Measurements from ENCODE around the gene INO80B. TPM values are rescaled to one million over a fixed set of nuclear protein-coding genes. Genes with fewer than 3 reads are reported as not detected.

INO80B gene
- total RNA-seq, 1 donor from 2014 or later: 40.5 TPM

DNA sequence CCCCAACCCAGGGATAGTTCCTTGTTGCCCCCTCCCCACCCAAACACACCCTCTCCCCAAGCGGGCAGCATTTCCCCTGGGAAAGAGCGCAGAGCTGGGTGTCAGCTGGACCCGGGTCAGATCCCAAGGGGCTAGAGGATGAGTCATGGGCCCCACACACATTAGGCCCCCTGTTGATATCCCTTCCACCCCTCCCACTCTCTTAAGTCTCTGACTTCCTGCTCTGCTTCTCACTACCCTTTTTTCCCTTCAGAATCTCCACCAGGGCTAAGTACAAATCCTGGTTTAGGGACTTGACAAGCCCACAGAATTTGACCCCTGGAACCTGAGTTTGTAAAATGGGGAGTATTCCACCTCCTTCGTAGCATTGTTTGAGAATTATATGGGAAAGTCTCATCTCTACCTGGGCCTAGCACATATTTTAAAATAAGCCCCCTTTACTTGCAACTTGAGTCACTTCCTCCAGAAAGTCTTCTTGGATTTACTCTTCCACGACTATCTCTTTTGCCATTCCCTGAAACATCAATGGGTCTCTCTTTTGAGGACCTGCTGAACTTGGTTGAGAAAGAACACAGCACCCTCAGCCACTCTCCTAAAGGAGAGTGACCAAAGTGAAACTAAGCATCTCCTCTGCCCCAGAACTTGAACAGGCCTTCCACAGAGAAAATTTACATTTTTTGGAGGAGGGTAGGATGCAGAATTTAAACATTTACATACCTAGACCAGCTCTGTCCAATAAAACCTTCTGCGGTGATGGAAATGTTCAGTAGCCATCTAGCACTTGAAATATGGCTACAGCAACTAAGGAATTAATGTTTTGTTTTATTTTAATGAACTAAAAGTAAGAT, 17.8 kb upstream of the INO80B start:
- Mint-ChIP-seq H3K27me3 (peaks cover under 1% of the 10 kb centered on the region), H3K27ac (peak overlapping the region; percentile 6), H3K9me3 (no peaks in the 10 kb centered on the region), H3K4me3 (no peak overlapping the region), H3K4me1 (ENCODE audit: unreplicated experiment) (peaks cover 26% of the 10 kb centered on the region), H3K36me3 (peaks cover 19% of the 10 kb centered on the region)
- no peak for TF ChIP-seq CTCF (conservative IDR thresholded peaks at IDR 0.05)
- no peak for DNase-seq (ENCODE audit: extremely low spot score, unreplicated experiment)

DNA sequence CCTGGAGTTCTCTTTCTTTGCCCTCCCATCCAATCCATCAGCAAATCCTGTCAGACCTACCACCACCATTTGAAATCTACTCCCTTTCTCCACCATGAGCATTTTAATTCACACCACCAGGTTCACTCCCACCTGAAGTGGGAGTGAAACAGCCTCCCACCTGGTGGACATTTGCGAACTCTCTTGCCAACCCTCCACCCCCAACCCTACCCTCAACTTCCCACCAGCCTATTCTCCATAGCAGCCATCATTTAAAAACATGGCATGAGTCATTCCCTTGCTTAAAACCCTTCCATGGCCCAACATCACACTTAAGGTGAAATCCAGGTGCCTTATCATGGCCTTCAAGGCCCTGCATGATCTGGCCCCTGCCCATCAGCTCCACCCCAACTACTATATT, 16.6 kb upstream of the INO80B start:
- Mint-ChIP-seq H3K27me3 (peaks cover 5% of the 10 kb centered on the region), H3K27ac (peak overlapping the region; percentile 99), H3K4me3 (peak overlapping the region; percentile 96), H3K4me1 (ENCODE audit: unreplicated experiment) (peaks cover 26% of the 10 kb centered on the region), H3K36me3 (peaks cover 19% of the 10 kb centered on the region), H3K9me3 (no peaks in the 10 kb centered on the region)
- DNase-seq (ENCODE audit: extremely low spot score, unreplicated experiment): no peak
- no peak for TF ChIP-seq CTCF (conservative IDR thresholded peaks at IDR 0.05)

DNA sequence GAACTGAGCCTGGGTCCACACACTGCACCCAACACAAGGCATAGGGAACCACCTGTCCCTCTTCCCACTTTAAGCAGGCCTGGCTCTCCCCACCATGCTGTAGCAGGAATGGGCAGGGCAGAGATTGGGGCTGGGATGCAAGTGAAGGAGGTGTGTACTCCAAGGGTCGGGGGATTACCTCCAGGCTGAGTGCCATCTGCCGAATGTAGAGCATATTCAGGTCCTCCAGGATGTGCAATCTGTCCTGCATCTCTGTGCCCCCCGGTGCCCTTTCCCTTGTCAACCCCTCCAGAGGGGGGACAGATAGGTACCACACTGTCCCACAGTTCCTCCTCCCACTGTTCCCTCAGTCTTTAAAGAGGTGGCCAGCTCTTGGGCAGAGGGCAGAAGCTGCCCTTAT, 15.5 kb upstream of the INO80B start:
- H3K27ac Mint-ChIP-seq: peak overlapping the region; percentile 99
- peaks cover 5% of the 10 kb centered on the region for H3K27me3 Mint-ChIP-seq
- TF ChIP-seq CTCF (conservative IDR thresholded peaks at IDR 0.05): no peak
- DNase-seq (ENCODE audit: extremely low spot score, unreplicated experiment): no peak
- no peaks in the 10 kb centered on the region for H3K9me3 Mint-ChIP-seq
- peaks cover 19% of the 10 kb centered on the region for H3K36me3 Mint-ChIP-seq
- peaks cover 32% of the 10 kb centered on the region for H3K4me1 Mint-ChIP-seq (ENCODE audit: unreplicated experiment)
- H3K4me3 Mint-ChIP-seq: peak overlapping the region; percentile 96

DNA sequence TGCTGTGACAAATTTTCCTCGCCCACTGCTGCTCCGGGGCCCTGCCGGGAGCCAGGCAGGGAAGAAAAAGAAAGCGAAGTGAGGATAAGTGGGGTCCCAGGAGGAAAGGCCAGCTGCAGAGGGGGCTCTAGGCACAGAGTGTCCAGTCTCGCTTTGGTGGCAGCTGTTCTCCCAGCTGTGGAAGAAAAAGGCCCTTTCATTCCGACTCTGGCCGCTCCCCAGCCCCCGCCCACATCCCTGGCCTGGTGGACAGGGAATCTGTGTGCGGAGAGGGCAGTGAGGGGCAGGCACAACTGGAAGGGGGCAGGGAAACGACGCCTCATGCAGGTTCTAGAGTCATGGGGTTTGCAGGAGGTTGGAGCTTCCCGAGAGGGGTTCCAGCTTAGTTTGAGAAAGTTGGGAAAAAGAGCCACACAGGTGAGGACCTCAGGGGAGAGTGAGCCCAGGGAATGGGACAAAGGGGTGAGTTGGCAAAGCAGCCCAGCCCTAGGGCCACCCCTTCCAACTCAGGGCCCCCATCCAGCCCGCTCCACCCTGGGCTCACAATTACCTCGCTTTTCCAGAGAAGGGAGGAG, 15.0 kb upstream of the INO80B start:
- TF ChIP-seq CTCF (conservative IDR thresholded peaks at IDR 0.05): no peak
- Mint-ChIP-seq H3K27ac (peak overlapping the region; percentile 99), H3K36me3 (peaks cover 19% of the 10 kb centered on the region), H3K27me3 (peaks cover 5% of the 10 kb centered on the region), H3K4me3 (peak overlapping the region; percentile 96), H3K4me1 (ENCODE audit: unreplicated experiment) (peaks cover 36% of the 10 kb centered on the region), H3K9me3 (no peaks in the 10 kb centered on the region)
- DNase-seq (ENCODE audit: extremely low spot score, unreplicated experiment): no peak

- H3K9me3 Mint-ChIP-seq: no peaks in the 10 kb centered on the region
- DNase-seq (ENCODE audit: extremely low spot score, unreplicated experiment): peak; percentile 93
- H3K4me3 Mint-ChIP-seq: peak overlapping the region; percentile 96
- H3K27ac Mint-ChIP-seq: peak overlapping the region; percentile 99
- peak; percentile 63 for TF ChIP-seq CTCF (conservative IDR thresholded peaks at IDR 0.05)
- H3K36me3 Mint-ChIP-seq: peaks cover 17% of the 10 kb centered on the region
- H3K27me3 Mint-ChIP-seq: peaks cover 5% of the 10 kb centered on the region
- H3K4me1 Mint-ChIP-seq (ENCODE audit: unreplicated experiment): peaks cover 33% of the 10 kb centered on the region
Observed at GRCh38 chr2:74440378-74441169, 14.3 kb upstream of the INO80B start.
